Measurements from ENCODE around the gene EMC8.

EMC8 gene

DNA sequence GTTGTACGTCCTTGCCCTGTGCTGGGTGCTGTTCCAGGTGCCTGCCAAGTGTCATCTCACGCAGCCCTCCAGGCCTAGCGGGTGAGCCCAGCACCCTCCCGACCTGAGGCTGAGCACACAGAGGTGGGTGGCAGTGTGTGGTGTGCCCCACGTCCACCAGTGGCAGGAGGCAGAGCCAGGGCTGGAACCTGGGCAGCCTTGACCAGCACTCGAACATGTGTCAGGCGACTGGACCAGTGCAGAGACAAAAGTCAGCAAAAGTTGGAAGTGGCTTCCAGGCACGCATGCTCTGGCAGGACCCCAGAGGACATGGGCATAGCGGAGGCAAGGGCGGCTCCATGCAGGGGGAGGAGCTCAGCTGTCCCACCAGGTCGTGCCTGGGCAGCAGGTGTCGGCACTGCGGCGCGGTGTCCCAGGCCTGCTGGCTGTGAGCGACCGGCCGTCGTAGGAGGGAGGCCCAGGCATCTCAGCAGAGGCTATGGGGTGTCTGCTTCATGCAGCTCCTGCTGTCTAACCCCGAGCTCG is 35.9 kb upstream of the EMC8 start:
- H3K27ac ChIP-seq (ENCODE audit: insufficient read depth in 1 of 2, low read depth in 1 of 2, low read length in 2 of 2, poor library complexity in 1 of 2, severe bottlenecking in 2 of 2): no peak overlapping the region
- DNase-seq: no peak
- peaks cover 0 to 2% (median 0%) of the 10 kb centered on the region in 5 experiments for H3K9me3 ChIP-seq (ENCODE audit: control extremely low read depth in 1 of 5, control insufficient read depth in 4 of 5, insufficient read depth in 2 of 5, low read depth in 1 of 5, low read length in 4 of 5)
- no peak overlapping the region for H3K4me3 ChIP-seq (ENCODE audit: control insufficient read depth in 1 of 7, extremely low read depth in 1 of 7, insufficient read depth in 4 of 7, low read depth in 2 of 7, low read length in 6 of 7)
- POLR2A ChIA-PET: no interaction called here
- 93% methylated on average over 19 of the region's 21 CpGs for WGBS (ENCODE audit: insufficient coverage)
- no peaks in the 10 kb centered on the region for H3K36me3 ChIP-seq (ENCODE audit: control insufficient read depth in 4 of 4, insufficient read depth in 4 of 4, low read length in 3 of 4)
- peaks cover 0 to 34% (median 4%) of the 10 kb centered on the region in 5 experiments for H3K27me3 ChIP-seq (replicated peaks in 2 of 5; ENCODE audit: control insufficient read depth in 4 of 5, insufficient read depth in 5 of 5, low read length in 4 of 5)
- H3K4me1 ChIP-seq (ENCODE audit: control extremely low read depth in 1 of 4, control insufficient read depth in 4 of 4, insufficient read depth in 4 of 4, low read length in 3 of 4): peaks cover 0 to under 1% (median 0%) of the 10 kb centered on the region in 4 experiments
- CTCF ChIA-PET: interaction anchor here (0.9 to 1.3 kb wide), 2 partner anchors 13 to 16 kb away, joined by 3 to 4 read pairs; no protein-coding TSS in a partner anchor

DNA sequence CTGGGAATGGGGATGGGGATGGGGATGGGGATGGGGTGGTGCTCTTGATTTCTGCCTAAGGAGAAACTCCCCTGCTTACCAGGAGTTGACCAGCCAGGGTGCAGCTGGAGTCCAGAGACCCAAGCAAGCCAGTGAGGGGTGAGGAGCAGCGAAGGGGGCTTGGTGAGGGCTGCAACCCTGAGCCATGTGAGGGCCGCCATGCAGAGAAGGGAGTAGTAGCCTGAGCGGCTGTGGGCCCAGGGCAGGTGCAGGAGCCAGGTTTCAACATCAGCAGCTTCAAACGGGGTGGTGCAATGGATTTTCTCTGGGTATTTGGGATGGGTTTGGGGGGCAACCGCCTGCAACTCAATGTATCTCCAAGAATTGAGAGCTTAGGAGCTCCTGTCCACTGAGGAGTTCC is 35.4 kb upstream of the EMC8 start:
- Histone ChIP-seq H3K36me3 (ENCODE audit: control insufficient read depth in 4 of 4, insufficient read depth in 4 of 4, low read length in 3 of 4) (no peaks in the 10 kb centered on the region), H3K4me1 (ENCODE audit: control extremely low read depth in 1 of 4, control insufficient read depth in 4 of 4, insufficient read depth in 4 of 4, low read length in 3 of 4) (peaks cover 0 to 6% (median 5%) of the 10 kb centered on the region in 4 experiments), H3K27ac (ENCODE audit: insufficient read depth in 1 of 2, low read depth in 1 of 2, low read length in 2 of 2, poor library complexity in 1 of 2, severe bottlenecking in 2 of 2) (no peak overlapping the region), H3K4me3 (ENCODE audit: control insufficient read depth in 1 of 7, extremely low read depth in 1 of 7, insufficient read depth in 4 of 7, low read depth in 2 of 7, low read length in 6 of 7) (no peak overlapping the region), H3K27me3 (replicated peaks in 2 of 5; ENCODE audit: control insufficient read depth in 4 of 5, insufficient read depth in 5 of 5, low read length in 4 of 5) (peaks cover 0 to 40% (median 4%) of the 10 kb centered on the region in 5 experiments), H3K9me3 (ENCODE audit: control extremely low read depth in 1 of 5, control insufficient read depth in 4 of 5, insufficient read depth in 2 of 5, low read depth in 1 of 5, low read length in 4 of 5) (peaks cover 0 to 2% (median 0%) of the 10 kb centered on the region in 5 experiments)
- ChIA-PET CTCF (no interaction called here), POLR2A (no interaction called here)
- no peak for DNase-seq
- 100% methylated on average over 5 of the region's 5 CpGs for WGBS (ENCODE audit: insufficient coverage)

DNA sequence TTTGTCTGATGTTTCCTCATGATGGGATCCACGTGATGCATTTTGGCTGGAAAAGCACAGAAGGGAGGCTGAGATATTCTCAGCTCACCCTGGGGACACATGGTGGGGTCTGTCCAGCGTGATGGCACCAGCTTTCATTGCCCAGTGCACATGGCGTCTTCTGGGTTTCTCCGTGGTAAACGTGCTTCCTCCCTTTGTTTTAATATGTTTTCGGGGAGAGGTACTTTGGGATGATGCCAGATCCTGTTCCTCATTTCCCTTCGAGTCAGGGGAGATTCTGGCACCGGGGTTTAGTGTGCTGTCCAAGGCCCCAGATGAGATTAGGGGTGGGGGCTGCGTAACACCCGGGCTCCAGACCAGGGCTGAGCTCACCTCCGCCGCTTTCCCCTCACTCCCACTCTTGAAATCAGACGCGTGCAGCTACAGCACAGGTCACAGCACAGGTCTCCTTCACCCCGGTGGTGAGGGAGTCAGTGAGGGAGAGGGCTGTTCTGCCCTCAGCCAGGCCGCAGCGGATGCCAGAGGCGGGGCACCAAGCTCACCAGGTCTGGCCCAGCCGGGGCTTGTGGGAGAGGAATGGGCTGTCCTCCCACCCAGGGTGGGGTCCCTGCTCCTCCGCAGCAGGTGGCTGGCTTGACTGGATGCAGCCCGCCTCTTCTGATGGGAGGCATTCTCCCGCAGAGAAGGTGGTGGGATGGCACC is 34.0 kb upstream of the EMC8 start:
- CTCF ChIA-PET: no interaction called here
- H3K27me3 ChIP-seq (replicated peaks in 2 of 5; ENCODE audit: control insufficient read depth in 4 of 5, insufficient read depth in 5 of 5, low read length in 4 of 5): peaks cover 0 to 40% (median 4%) of the 10 kb centered on the region in 5 experiments

DNA sequence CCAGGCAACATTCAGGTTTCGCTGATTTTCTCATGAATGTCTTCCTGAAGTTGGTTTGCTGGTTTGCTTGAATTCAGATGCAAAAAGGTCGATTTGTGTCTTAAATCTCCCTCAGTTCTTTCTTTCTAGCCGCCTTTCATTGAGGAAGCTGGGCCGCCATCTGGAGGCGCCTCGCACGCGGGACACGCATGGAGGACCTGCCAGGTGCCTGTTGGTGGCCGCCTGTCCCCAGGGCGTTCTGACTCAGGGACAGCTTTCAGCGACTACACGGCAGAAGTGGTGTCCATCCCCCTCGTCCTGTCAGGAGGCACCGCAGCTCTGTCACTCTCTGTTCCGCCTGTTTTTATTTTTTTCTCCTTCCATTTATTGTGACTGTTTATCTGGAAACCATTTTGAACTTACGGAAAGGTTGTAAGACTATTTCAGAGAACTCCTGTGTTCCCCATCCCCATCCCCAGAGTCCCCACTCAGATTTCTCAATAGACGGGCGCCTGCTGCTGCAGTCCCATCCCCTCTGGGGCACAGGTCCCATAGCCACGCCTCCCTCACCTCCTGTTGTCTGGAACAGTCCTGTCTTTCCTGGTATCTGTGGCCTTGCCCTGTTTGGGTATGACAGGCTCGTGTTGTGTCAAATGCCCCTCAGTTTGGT is 33.4 kb upstream of the EMC8 start:
- 91% methylated on average over 20 of the region's 21 CpGs for WGBS (ENCODE audit: insufficient coverage)
- Histone ChIP-seq H3K4me1 (ENCODE audit: control extremely low read depth in 1 of 4, control insufficient read depth in 4 of 4, insufficient read depth in 4 of 4, low read length in 3 of 4) (peaks cover 2 to 23% (median 14%) of the 10 kb centered on the region in 4 experiments), H3K27me3 (replicated peaks in 2 of 5; ENCODE audit: control insufficient read depth in 4 of 5, insufficient read depth in 5 of 5, low read length in 4 of 5) (peaks cover 0 to 46% (median 4%) of the 10 kb centered on the region in 5 experiments), H3K4me3 (ENCODE audit: control insufficient read depth in 1 of 7, extremely low read depth in 1 of 7, insufficient read depth in 4 of 7, low read depth in 2 of 7, low read length in 6 of 7) (no peak overlapping the region), H3K9me3 (ENCODE audit: control extremely low read depth in 1 of 5, control insufficient read depth in 4 of 5, insufficient read depth in 2 of 5, low read depth in 1 of 5, low read length in 4 of 5) (peaks cover 0 to 2% (median 0%) of the 10 kb centered on the region in 5 experiments), H3K36me3 (ENCODE audit: control insufficient read depth in 4 of 4, insufficient read depth in 4 of 4, low read length in 3 of 4) (no peaks in the 10 kb centered on the region), H3K27ac (ENCODE audit: insufficient read depth in 1 of 2, low read depth in 1 of 2, low read length in 2 of 2, poor library complexity in 1 of 2, severe bottlenecking in 2 of 2) (no peak overlapping the region)
- CTCF ChIA-PET: no interaction called here
- DNase-seq: peak in 1 of 3 donors; percentile 21
- POLR2A ChIA-PET: interaction anchor here (0.8 kb wide), 1 partner anchor 76 kb away, joined by 4 read pairs; no protein-coding TSS in a partner anchor

More for the DNA sequence above, 34.0 kb upstream of the EMC8 start:
- no peak overlapping the region for H3K27ac ChIP-seq (ENCODE audit: insufficient read depth in 1 of 2, low read depth in 1 of 2, low read length in 2 of 2, poor library complexity in 1 of 2, severe bottlenecking in 2 of 2)
- H3K4me3 ChIP-seq (ENCODE audit: control insufficient read depth in 1 of 7, extremely low read depth in 1 of 7, insufficient read depth in 4 of 7, low read depth in 2 of 7, low read length in 6 of 7): no peak overlapping the region
- POLR2A ChIA-PET: interaction anchor here (0.5 kb wide), 1 partner anchor 20 kb away, joined by 7 read pairs; no protein-coding TSS in a partner anchor
- 70% methylated on average over 18 of the region's 22 CpGs for WGBS (ENCODE audit: insufficient coverage)
- no peaks in the 10 kb centered on the region for H3K36me3 ChIP-seq (ENCODE audit: control insufficient read depth in 4 of 4, insufficient read depth in 4 of 4, low read length in 3 of 4)
- H3K9me3 ChIP-seq (ENCODE audit: control extremely low read depth in 1 of 5, control insufficient read depth in 4 of 5, insufficient read depth in 2 of 5, low read depth in 1 of 5, low read length in 4 of 5): peaks cover 0 to 2% (median 0%) of the 10 kb centered on the region in 5 experiments
- no peak for DNase-seq
- H3K4me1 ChIP-seq (ENCODE audit: control extremely low read depth in 1 of 4, control insufficient read depth in 4 of 4, insufficient read depth in 4 of 4, low read length in 3 of 4): peaks cover 2 to 19% (median 14%) of the 10 kb centered on the region in 4 experiments

DNA sequence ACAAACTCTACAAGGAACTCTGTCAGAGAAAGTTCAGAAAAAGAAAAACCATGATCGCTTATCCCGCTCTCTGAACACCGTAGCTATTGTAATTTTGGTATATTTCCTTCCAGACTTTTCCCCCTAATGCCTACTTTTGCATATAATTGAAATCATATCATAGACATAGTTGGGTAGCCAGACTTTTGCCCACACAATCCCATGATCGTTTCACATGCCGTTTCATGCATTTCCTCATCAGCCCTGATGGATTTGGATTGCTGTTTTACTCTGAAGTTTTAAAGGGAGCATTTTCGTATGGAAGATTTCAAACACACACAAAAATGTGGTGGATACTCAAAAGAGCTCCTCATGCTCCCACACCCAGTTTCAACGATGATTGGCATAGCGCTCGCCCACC is 31.5 kb upstream of the EMC8 start:
- Histone ChIP-seq H3K4me1 (ENCODE audit: control extremely low read depth in 1 of 4, control insufficient read depth in 4 of 4, insufficient read depth in 4 of 4, low read length in 3 of 4) (peaks cover 2 to 23% (median 14%) of the 10 kb centered on the region in 4 experiments), H3K4me3 (ENCODE audit: control insufficient read depth in 1 of 7, extremely low read depth in 1 of 7, insufficient read depth in 4 of 7, low read depth in 2 of 7, low read length in 6 of 7) (no peak overlapping the region), H3K27ac (ENCODE audit: insufficient read depth in 1 of 2, low read depth in 1 of 2, low read length in 2 of 2, poor library complexity in 1 of 2, severe bottlenecking in 2 of 2) (no peak overlapping the region), H3K9me3 (ENCODE audit: control extremely low read depth in 1 of 5, control insufficient read depth in 4 of 5, insufficient read depth in 2 of 5, low read depth in 1 of 5, low read length in 4 of 5) (peaks cover 0 to 2% (median 0%) of the 10 kb centered on the region in 5 experiments), H3K27me3 (replicated peaks in 2 of 5; ENCODE audit: control insufficient read depth in 4 of 5, insufficient read depth in 5 of 5, low read length in 4 of 5) (peaks cover 0 to 42% (median 4%) of the 10 kb centered on the region in 5 experiments), H3K36me3 (ENCODE audit: control insufficient read depth in 4 of 4, insufficient read depth in 4 of 4, low read length in 3 of 4) (no peaks in the 10 kb centered on the region)
- CTCF ChIA-PET: interaction anchor here (1.3 kb wide), 1 partner anchor 9 kb away, joined by 4 read pairs; no protein-coding TSS in a partner anchor
- no peak for DNase-seq
- POLR2A ChIA-PET: no interaction called here
- 76% methylated on average over 3 of the region's 9 CpGs for WGBS (ENCODE audit: insufficient coverage)

DNA sequence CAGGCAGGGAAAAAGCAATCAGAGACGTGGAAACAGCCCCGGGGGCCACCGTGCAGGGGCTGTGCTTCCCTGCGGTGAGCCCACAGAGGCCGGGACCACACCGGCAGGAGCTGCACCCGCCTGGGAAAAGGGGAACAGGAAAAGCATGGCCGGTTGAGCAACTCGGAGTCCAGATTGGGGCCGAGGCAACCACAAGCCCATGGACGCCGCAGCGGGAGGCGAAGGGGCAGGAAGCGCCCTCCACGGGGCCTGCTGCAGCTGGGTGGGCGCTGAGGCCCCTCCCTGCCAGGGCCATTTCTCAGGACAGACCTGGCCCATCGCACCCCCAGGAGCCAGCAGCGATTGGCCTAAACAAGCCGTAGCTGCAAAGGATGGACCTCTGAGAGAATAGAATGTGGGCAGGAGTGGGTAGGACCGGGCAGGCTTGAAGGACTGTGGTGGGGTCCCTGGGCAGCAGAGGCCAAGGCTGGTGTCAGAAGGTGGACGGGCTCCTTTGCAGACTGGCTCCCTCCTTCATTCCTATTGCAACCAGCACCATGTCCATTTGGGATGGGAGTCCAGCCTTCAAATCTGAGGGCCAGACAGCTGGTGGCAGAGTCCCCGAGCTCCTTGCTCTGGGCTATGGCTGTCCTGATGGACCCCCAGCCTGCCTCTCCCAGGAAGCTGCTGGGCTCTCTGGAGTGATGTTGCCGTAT is 30.6 kb upstream of the EMC8 start:
- H3K4me3 ChIP-seq (ENCODE audit: control insufficient read depth in 1 of 7, extremely low read depth in 1 of 7, insufficient read depth in 4 of 7, low read depth in 2 of 7, low read length in 6 of 7): peak overlapping the region in 2 of 7 experiments; percentile 5 to 54
- DNase-seq: peak; percentile 53 to 79 (median 76)
- H3K9me3 ChIP-seq (ENCODE audit: control extremely low read depth in 1 of 5, control insufficient read depth in 4 of 5, insufficient read depth in 2 of 5, low read depth in 1 of 5, low read length in 4 of 5): peaks cover 0 to 2% (median 0%) of the 10 kb centered on the region in 5 experiments
- peaks cover 2 to 23% (median 14%) of the 10 kb centered on the region in 4 experiments for H3K4me1 ChIP-seq (ENCODE audit: control extremely low read depth in 1 of 4, control insufficient read depth in 4 of 4, insufficient read depth in 4 of 4, low read length in 3 of 4)
- ChIA-PET CTCF (interaction anchor here (1.3 kb wide), 1 partner anchor 8 kb away, joined by 4 read pairs; no protein-coding TSS in a partner anchor), POLR2A (interaction anchor here (0.6 kb wide), 1 partner anchor 916 kb away, joined by 3 read pairs; no protein-coding TSS in a partner anchor)
- H3K27me3 ChIP-seq (replicated peaks in 2 of 5; ENCODE audit: control insufficient read depth in 4 of 5, insufficient read depth in 5 of 5, low read length in 4 of 5): peaks cover 0 to 42% (median 4%) of the 10 kb centered on the region in 5 experiments
- no peaks in the 10 kb centered on the region for H3K36me3 ChIP-seq (ENCODE audit: control insufficient read depth in 4 of 4, insufficient read depth in 4 of 4, low read length in 3 of 4)
- no peak overlapping the region for H3K27ac ChIP-seq (ENCODE audit: insufficient read depth in 1 of 2, low read depth in 1 of 2, low read length in 2 of 2, poor library complexity in 1 of 2, severe bottlenecking in 2 of 2)
- WGBS (ENCODE audit: insufficient coverage): 7% methylated on average over 21 of the region's 24 CpGs

All from common myeloid progenitor, CD34-positive (primary cell).